A549 treated with dexamethasone at 1 μM for 4 hours (cell line): ENCODE results near the gene SEC22B. TPM values are rescaled to one million over a fixed set of nuclear protein-coding genes. Genes with fewer than 3 reads are reported as not detected.

ENCODE experiments used
- total RNA-seq: library from RNA; stranded (reverse); fragments of 200-300 nt; extraction: Qiagen RNA extraction; gene quantifications from 5 replicates; pipeline ENCODE4 v1.2.3, GENCODE V29; 2022

The SEC22B gene
- total RNA-seq, result 7.4 to 8.7 TPM (median 7.9 TPM) in 5 replicates

GRCh38 chr1:120176092-120176855 is at the start of gene SEC22B:
Gene SEC22B (minus strand): TSS chr1:120176520. CDS start chr1:120176381, 139 bp downstream.

Other genes starting within 250 kb of the SEC22B start
- gene NOTCH2, start 106.9 kb downstream of the SEC22B start, total RNA-seq, result 30.2 to 54.0 TPM (median 48.7 TPM) in 5 replicates
- 3.8 to 4.7 TPM (median 4.4 TPM) in 5 replicates for gene NBPF8, start 238.5 kb upstream of the SEC22B start, total RNA-seq